Activated CD8-positive, alpha-beta memory T cell treated with anti-CD3 and anti-CD28 coated beads for 1 hour (primary cell): ENCODE measurements around the gene FBXL20.
A peak's percentile ranks its signal among the peaks of the same experiment; 100 is the strongest.
"Not testable (repeated sequence)": the region's sequence is repeated elsewhere in the genome, so short reads cannot be mapped to it uniquely, and the experiment has no call there.

Experiments used
- DNase-seq, 2 donors: peaks; one replicate each; pipeline ENCODE4 v3.0.0-alpha.2; 2020; ENCODE audit warnings: low read depth in 1 of 2; ENCODE audit errors: extremely low read depth in 1 of 2

FBXL20 gene, protein sequence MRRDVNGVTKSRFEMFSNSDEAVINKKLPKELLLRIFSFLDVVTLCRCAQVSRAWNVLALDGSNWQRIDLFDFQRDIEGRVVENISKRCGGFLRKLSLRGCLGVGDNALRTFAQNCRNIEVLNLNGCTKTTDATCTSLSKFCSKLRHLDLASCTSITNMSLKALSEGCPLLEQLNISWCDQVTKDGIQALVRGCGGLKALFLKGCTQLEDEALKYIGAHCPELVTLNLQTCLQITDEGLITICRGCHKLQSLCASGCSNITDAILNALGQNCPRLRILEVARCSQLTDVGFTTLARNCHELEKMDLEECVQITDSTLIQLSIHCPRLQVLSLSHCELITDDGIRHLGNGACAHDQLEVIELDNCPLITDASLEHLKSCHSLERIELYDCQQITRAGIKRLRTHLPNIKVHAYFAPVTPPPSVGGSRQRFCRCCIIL

DNA sequence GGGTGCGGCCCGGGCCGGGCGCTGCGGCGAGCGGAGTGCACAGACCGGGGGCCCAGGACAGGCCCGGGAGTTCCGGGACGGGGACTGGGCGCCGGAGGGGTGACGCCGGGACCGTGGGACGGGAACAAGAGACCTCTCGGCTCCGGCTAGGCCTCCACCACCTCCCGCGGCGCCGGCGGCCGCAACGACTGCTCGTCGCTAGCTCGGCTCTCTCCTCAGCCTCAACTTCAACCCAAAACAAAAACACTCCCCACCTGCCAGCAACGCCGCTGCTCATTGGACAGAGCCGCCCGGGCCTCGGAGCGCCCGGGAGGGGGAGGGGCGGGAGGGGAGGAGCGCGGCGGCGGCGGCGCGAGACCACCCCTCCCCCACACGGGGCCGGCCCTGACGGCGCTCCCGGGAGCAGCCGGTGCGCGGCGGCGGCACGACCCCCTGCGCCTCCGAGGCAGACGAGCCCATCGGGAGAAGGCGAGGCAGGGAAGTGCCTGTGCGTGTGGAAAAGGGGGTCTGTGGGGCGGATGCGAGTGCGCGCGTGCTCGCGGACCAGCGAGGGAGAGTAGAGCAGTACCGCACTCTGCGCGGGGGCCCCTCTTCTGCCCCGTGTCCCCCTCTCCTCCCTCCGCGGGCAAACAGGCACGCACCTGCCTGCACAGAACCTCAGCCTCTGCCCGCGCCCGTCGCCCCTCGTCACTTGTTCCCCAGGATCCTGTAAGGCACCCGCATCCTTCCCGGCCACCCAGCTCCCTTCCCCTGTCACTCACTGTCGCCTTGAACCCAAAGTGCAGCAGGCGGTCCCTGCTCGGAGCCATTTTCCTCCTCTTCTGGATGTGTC lies at the start of gene FBXL20:
Gene FBXL20 (minus strand): TSS at position 215 of the 832 bp plus-strand sequence. CDS start 224 bp downstream, outside the sequence.
- DNase-seq = peak; percentile 83 to 89

DNA sequence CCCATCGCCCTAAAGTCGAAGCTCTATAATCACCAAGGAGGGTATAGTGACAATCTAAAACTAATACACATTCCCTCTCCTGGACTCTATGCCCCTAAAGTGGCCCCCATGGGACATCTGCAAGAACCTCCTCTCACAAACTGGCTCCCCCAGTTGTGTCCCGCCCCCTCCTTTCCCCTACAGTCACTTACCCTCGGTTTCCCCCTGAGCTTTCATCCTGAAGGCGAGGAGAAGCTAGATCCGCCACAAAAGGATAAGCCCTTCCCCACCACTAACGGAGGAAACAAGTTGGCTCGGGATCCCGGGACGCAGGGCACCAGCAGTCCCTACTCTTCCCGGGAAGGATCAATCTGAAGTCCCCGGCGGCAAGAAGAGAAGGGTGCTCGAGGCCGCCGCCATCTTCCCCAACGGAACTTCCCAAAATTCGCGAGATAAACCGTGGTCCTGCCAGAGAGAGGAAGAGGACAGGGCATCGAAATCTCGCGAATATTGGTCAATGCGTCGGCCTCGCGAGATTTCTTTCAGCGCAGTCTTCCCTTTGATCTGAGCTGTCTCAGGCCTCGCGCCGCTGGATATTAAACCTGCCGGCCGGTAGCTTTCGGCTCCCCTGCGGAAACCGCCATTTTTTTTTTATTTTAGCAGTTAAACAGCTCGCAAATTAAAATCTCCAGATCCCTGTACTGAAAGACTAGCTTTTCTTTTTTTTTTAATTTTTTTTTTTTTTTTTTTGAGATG lies 49.6 kb upstream of the FBXL20 start, which contains the start of gene MED1:
Gene MED1 (minus strand): TSS at position 417 of the 735 bp plus-strand sequence. CDS start 201 bp downstream, at position 216.
- DNase-seq = peak; percentile 73 to 84

DNA sequence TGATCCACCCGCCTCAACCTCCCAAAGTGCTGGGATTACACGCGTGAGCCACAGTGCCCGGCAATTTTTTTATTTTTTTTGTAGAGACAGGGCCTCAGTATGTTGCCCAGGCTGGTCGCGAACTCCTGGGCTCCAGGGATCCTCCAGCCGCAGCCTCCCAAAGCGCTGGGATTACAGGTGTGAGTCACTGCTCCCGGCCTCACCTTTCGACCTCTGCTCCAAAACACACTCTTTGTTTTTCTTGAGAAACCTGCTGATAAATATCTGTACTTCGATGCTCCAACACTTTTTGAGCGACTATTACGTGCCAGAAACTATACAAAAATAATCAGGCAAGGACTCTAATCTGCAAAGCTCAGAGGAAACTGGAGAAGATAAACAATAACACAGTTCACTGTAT lies 48.6 kb upstream of the FBXL20 start:
- no peak for DNase-seq

DNA sequence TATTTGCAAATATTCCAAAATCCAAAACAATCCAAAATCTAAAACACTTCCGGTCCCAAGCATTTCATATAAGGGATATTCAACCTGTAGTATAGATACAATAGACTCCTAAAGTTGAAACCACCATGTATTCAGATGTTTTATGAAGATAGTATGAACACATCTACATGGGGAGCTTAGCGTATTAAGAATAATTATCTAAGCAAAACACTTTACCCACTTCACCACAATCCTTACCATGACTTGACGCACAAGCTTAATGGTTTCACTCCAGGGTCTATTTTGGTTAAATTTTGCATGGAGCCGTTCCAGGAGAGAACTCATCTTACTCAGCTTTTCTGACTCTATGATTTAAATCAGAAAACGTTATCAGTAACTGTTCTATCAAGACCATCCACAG lies 46.1 kb upstream of the FBXL20 start:
- DNase-seq = no peak

DNA sequence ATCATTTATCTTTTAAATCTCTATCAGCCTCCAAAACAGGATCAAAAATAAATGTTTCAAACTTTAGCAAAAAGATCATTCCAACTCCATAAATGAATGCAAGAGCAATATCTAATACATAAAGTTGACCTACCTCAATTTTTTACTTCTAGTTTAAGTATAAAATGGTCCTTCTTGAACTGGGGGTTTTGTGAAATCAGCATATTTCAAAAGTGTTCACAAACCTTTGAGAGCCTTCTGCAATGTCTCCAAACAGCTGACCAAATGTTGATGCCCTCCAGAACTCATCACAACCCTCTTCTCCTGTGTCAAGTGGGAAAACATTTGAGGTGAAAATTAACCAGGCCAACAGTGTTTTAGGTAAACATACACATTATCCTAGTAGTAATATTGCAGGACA lies 41.9 kb upstream of the FBXL20 start:
- no peak for DNase-seq

DNA sequence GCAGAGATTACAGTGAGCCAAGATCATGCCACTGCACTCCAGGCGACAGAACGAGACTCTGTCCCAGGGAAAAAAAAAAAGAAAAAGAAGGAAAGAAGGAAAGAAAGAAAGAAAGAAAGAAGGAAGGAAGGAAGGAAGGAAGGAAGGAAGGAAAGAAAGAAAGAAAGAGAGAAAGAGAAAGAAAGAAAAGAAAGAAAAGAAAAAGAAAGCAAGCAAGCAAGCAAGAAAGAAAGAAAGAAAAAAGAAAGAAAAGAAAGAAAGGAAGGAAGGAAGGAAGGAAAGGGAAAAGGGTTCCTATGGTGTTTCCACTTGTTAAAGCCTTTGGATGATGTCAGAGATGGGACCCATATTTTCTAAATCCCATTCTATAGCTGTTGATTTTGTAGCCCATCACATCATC lies 38.4 kb upstream of the FBXL20 start:
- not testable (repeated sequence) for DNase-seq

DNA sequence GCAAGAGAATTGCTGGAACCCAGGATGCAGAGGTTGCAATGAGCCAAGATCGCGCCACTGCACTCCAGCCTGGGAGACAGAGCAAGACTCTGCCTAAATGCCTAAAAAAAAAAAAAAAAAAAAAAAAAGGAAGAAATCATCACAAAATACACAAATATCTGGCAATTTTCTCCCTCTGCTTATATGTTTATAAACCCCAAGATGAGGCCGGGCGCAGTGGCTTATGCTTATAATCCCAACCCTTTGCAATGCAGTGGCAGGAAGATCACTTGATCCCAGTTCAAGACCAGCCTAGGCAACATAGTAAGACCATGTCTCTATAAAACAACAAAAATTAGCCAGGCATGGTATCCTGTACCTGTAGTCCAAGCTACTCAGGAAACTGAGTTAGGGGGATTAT lies 28.2 kb upstream of the FBXL20 start:
- no peak for DNase-seq

DNA sequence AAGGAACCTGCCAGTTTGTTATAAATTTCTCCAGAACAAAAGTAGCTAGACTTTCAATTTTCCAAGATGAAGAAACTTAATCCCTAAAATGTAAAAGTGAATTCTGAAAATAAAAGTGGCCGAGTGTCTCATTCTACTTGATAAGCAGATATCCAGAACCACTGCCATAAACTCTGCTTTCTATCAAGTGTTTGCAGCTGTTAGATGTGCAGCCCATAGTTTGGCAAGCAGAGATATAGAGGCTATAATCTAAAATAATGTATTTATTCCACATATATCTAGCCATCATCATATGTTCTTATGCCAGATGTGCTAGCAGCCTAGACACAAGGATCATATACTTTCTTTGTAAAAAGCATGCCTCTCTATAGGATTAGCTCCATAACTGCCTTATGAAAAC lies 14.7 kb upstream of the FBXL20 start:
- no peak for DNase-seq

DNA sequence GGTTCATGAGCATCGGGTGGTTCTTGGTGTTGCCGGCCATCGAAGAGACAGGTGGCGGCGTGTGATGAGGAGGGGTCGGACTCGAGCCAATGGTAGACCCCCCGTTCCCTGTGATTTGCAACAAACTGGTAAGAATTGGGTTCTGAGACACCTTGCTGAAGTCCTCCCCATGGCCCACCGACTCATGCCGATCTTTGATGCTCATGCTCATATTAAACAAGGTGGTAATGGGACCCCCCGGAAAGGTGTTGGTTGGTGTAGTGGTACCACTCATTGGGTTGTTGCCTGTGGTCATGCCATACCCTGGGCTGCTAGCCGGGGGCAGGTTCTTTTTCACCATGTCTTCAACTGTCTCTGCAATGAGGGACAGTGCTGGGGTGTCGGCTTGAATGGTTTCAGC lies 8.9 kb upstream of the FBXL20 start:
- DNase-seq = no peak

DNA sequence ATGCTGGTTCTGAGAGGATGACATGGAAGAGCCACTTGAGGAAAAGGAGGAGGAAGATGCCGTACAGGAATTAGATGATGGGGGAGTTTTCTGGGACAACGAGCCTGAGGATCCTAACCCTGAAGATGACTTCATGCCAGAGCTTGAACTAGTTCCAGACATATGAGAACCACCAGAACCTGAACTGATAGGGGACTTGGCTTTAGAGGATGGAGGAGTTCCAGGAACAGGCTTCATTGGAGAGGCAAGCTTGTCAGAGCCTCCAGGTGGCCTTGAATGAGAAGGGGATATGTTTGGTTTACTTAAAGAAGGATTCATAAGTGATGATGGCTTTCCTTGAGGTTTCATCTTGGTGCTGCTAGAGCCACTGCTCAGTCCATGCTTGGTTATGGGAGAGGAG lies 6.9 kb upstream of the FBXL20 start:
- no peak for DNase-seq

DNA sequence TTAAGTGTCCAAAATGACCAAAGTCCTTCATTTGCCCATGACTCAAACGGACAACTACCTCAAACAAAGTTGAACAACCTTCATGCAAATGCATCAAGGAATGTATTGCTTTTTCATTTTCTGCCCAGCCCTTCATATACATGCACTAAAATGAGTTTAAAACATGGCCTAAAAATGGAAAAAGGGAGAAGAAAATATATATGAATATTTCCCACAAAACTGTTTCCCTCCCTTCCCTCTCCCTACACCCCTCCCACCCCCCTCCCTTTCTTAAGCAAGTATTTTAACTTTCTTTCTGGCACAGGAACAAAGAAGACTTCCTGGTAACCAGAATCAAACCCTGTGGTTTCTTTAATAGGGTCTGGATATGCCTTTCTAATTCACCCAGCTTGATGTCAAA lies 5.5 kb upstream of the FBXL20 start:
- no peak for DNase-seq

DNA sequence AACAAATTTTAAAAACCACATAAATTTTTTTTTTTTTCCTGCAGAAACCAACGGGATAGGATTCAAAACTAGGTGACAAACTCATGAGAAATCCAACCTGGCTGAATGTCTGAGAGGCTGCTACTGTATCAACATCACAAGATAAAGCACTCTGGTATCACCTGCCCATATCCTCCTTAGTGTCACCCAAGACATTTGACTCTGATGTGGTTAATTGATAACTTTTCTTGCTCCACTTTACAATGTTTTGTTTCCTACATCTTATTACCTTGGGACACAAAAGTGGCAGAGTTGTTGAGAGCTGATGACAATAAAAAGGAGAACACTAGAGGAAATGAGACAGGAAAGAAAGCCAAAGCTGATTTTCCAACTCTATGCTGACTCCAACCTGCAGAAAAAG lies 4.0 kb upstream of the FBXL20 start:
- DNase-seq = no peak

DNA sequence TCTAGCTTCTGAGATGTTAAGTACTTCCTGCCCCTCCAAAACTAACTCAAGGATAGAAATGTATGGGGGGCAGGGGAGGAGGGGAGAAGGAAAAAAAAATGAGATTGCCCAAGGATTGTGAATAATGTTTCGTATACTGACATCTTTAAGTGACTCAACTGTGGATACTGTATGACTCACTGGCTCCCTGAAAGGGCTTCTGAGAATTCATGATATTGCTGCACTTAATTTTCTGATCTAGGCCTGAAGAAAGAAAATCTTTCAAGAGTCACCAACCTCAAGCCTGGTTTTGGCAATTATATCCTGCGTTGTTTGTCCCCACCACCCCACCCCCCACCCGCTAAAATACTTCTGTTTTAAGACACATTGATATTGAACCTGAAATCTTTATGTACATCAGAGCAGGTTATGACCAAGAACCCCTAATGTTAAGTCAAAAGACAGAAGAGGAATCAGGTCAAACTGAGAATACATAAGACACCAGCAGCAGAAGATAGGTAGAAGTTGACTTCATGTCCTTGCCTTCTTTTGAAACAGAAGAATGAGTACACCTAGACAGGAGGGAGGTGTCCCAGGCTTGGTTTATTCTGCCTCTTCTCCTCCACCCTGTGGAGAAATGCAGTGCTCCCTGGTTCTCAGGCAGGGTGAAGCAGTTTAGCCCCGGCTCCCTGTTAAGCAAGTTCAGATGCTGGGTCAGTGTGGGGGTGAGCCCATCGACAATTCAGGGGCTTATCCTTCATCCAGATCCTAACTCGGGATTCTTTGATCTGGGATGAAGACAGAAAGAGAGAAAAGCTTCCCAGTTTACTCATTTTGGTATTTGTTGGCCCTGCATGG lies 3.3 kb upstream of the FBXL20 start:
- DNase-seq = no peak

DNA sequence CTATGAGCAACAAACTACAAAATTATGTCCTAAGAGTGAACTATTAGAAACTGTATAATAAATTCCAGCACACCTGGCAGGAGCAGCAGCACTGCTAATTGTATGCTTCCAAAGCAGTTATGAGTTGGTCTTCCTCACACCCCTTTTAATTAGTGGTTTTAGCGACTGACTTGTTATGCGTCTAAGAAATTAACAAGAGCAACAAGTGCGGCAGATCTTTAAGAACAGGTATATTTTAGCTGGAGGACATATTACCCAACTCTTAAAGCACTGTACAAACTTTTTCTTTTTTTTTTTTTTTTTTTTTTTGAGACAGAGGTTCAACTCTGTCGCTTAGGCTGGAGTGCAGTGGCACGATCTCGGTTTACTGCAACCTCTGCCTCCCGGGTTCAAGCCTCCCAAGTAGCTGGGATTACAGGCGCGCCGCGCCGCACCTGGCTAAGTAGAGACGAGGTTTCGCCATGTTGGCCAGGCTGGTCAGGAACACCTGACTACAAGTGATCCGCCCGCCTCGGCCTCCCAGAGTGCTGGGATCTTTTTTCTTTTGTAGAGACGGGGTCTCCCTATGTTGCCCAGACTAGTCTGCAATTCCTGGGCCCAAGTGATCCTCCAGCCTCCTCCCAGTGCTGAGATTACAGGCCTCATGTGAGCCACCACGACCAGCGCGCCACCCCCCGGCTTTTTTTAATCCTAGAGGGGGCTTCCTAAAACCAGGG lies 1.6 kb upstream of the FBXL20 start:
- no peak for DNase-seq

DNA sequence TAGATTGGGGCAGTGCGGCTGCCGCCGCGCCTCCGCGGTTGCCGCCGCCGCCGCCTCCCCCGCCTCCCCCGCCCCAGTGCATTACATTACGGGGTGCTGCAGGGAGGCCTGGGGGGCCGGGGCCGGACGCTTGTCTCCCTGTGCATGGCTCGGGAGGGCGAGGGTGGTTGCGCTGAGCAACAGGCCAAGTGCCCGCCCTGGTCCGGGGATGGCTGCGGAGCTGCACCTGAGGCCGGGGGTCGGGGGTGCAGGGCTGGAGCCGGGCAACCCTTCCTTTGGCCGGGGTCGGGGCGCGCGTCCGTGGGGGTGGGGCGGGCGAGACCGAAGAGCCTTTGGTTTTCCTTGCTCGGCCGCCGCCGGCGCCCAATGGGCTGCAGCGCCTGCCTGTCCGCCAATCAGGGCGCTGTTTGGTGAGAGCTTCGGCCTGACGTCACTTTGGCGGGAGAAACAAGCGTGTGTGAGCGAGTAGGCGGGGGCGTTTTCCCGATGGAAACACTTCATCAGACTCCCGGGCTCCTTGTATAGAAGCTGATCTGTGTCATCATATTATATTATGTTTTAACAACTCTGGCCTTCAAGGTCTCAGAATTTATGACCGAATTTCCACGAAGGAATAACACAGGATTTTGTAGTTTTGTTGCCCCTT lies 941 bp upstream of the FBXL20 start:
- DNase-seq = peak; percentile 53 to 77

DNA sequence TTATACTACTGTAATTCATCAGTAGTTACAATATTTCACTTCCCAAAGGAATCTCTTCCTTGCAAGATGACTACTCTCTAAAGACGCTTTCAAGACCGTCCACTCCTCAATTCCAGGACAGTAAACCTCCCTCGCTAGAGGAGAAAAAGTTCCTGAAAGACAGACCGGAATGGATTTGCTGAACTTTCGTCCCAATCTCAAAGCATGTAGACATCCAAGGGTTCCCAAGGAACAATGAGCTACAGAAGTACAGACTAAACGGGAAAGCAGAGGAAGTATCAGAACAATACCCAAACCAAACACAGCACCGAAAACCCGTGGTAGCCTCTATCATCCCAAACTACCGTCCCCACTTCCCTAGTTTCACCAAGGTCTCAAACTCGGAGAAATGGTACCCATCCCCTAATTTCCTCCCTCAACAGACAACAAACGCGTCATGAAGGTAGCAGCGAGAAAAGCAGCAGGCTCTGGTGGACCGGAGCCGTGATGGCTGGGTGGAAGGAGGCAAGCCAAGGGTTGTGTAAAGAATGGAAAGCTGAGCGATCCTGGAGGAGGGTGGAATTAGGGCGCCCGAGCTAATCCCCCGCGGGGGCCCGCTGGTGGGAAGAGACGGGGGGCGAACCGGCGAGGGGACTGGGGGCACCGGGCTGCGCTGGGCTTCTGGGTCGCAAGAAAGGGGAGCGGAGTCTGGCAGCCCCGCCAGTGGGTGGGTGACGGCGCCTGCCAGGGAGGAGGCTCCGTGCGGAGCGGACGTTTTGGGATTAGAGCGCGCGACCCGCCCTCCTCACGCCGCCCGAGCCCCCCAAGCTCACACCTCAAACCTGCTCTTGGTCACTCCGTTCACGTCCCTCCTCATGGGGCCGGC lies 647 bp downstream of the FBXL20 start:
- no peak for DNase-seq

DNA sequence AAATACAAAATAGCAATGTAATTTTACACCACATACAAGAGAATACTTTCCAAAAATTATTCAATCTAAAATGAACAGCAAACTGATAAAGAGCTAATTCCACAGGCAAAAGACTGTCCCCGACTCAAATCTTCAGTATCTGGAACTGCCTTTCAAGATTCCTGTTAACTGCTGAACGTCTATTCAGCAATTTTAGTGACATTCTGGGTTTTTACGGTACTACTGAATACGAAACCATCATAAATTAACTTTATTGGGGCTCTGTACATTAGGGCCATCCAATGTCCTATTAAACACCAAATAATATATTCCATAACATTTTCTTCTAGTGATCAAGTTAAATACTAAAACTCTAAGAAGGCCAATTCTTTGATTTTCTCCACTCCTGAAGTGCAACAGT lies 1.6 kb downstream of the FBXL20 start:
- DNase-seq = no peak

DNA sequence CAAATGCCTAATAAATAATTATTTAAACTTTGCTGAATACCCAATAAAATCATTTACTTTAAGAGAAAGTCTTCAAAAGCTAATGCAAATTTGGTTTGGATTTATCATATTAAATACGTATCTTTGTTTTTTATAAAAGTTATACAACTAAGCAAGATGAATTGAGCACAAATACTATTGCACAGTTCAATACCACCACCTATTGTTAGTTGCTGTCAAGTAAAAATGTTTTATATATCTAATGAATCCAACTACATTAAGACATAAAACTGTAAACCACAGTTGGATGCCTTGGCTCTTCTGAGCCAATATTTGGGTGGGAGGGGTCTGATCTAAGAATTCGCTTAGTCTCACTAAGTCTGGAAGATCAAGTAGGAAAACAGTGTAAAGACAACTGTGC lies 7.7 kb downstream of the FBXL20 start:
- DNase-seq = no peak
